Measurements from ENCODE around the gene UPK1A.

The UPK1A gene

GRCh38 chr19:35666251-35666913 lies at the start of gene UPK1A:
UPK1A (plus strand) TSS chr19:35666517; CDS start chr19:35666813, 296 bp downstream.
- DNase-seq (ENCODE audit: extremely low read depth, low read depth), result no peak
- no peak for TF ChIP-seq CTCF (IDR thresholded peaks at IDR 0.05; ENCODE audit: low read depth, low read length, missing control alignments)
- no peak within 1 kb of the TSS for H3K4me3 ChIP-seq (replicated peaks; ENCODE audit: low read depth, low read length)

- peak; percentile 7 for TF ChIP-seq CTCF (IDR thresholded peaks at IDR 0.05; ENCODE audit: low read depth, low read length, missing control alignments)
- DNase-seq (ENCODE audit: extremely low read depth, low read depth), result no peak
- no peak overlapping the region for H3K4me3 ChIP-seq (replicated peaks; ENCODE audit: low read depth, low read length)
Observed at GRCh38 chr19:35618857-35619256, 47.5 kb upstream of the UPK1A start.

- no peak overlapping the region for H3K4me3 ChIP-seq (replicated peaks; ENCODE audit: low read depth, low read length)
- DNase-seq (ENCODE audit: extremely low read depth, low read depth), result no peak
- no peak for TF ChIP-seq CTCF (IDR thresholded peaks at IDR 0.05; ENCODE audit: low read depth, low read length, missing control alignments)
Observed at GRCh38 chr19:35619290-35619923, 46.9 kb upstream of the UPK1A start.

GRCh38 chr19:35620001-35620400 lies 46.3 kb upstream of the UPK1A start:
- DNase-seq (ENCODE audit: extremely low read depth, low read depth), result no peak
- no peak for TF ChIP-seq CTCF (IDR thresholded peaks at IDR 0.05; ENCODE audit: low read depth, low read length, missing control alignments)
- no peak overlapping the region for H3K4me3 ChIP-seq (replicated peaks; ENCODE audit: low read depth, low read length)

- DNase-seq (ENCODE audit: extremely low read depth, low read depth), result no peak
- TF ChIP-seq CTCF (IDR thresholded peaks at IDR 0.05; ENCODE audit: low read depth, low read length, missing control alignments), result no peak
- H3K4me3 ChIP-seq (replicated peaks; ENCODE audit: low read depth, low read length), result no peak overlapping the region
Observed at GRCh38 chr19:35621708-35622107, 44.6 kb upstream of the UPK1A start.

GRCh38 chr19:35622750-35623149 lies 43.6 kb upstream of the UPK1A start:
- DNase-seq (ENCODE audit: extremely low read depth, low read depth), result no peak
- TF ChIP-seq CTCF (IDR thresholded peaks at IDR 0.05; ENCODE audit: low read depth, low read length, missing control alignments), result no peak

More at GRCh38 chr19:35622750-35623149, 43.6 kb upstream of the UPK1A start:
- H3K4me3 ChIP-seq (replicated peaks; ENCODE audit: low read depth, low read length), result no peak overlapping the region
